ENCODE results near the gene ERICH2. TPM values are rescaled to one million over a fixed set of nuclear protein-coding genes. Genes with fewer than 3 reads are reported as not detected.

ERICH2 gene
- total RNA-seq, 1 experiment from 2014 or later, result 2.4 TPM

DNA sequence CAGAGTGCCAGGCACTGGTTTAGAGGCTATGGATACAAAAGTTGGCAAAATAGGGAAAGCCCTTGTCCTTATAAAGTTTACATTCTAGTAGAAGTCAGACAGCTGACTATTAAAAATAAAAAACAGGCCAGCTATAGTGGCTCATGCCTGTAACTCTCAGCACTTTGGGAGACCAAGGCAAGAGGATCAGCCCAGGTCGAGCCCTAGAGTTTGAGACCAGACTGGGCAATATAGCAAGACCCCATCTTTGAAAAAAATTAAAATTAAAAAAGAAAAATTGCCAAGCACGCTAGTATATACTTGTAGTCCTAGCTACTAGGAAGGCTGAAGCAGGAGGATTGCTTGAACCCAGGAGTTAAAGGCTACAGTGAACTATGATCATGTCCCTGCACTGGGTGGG lies 12.5 kb downstream of the ERICH2 start:
- H4K20me1 ChIP-seq (ENCODE audit: insufficient read depth), result no peaks in the 10 kb centered on the region
- no peak for DNase-seq (ENCODE audit: low read depth, low spot score)
- ATAC-seq, result no peak
- no TSS peak for BruUV-seq (replicated peaks)
- H3K4me2 ChIP-seq (ENCODE audit: low read length), result no peak overlapping the region
- TF ChIP-seq SIN3A (IDR thresholded peaks at IDR 0.05; ENCODE audit: low read depth) (no peak), ELF1 (IDR thresholded peaks at IDR 0.05; ENCODE audit: borderline replicate concordance, low read depth) (no peak), EZH2 (IDR thresholded peaks at IDR 0.05) (no peak), YY1 (IDR thresholded peaks at IDR 0.05; ENCODE audit: extremely low read depth, insufficient replicate concordance, low read depth, low read length) (no peak), EZH2phosphoT487 (IDR thresholded peaks at IDR 0.05; ENCODE audit: borderline replicate concordance) (no peak), EGR1 (IDR thresholded peaks at IDR 0.05; ENCODE audit: low read depth) (no peak), ZFX (IDR thresholded peaks at IDR 0.05) (no peak), CBX3 (IDR thresholded peaks at IDR 0.05; ENCODE audit: low read depth) (no peak), ZNF274 (IDR thresholded peaks at IDR 0.05; ENCODE audit: low read depth, low read length) (no peak), FOSL1 (IDR thresholded peaks at IDR 0.05; ENCODE audit: low read depth) (no peak), TCF7L2 (IDR thresholded peaks at IDR 0.05; ENCODE audit: borderline replicate concordance, extremely low read depth, insufficient read depth, insufficient read length) (no peak), SP1 (IDR thresholded peaks at IDR 0.05; ENCODE audit: low read depth) (no peak)
- TF ChIP-seq, protein P1, sequence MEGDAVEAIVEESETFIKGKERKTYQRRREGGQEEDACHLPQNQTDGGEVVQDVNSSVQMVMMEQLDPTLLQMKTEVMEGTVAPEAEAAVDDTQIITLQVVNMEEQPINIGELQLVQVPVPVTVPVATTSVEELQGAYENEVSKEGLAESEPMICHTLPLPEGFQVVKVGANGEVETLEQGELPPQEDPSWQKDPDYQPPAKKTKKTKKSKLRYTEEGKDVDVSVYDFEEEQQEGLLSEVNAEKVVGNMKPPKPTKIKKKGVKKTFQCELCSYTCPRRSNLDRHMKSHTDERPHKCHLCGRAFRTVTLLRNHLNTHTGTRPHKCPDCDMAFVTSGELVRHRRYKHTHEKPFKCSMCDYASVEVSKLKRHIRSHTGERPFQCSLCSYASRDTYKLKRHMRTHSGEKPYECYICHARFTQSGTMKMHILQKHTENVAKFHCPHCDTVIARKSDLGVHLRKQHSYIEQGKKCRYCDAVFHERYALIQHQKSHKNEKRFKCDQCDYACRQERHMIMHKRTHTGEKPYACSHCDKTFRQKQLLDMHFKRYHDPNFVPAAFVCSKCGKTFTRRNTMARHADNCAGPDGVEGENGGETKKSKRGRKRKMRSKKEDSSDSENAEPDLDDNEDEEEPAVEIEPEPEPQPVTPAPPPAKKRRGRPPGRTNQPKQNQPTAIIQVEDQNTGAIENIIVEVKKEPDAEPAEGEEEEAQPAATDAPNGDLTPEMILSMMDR (IDR thresholded peaks at IDR 0.05 in 2 of 3, conservative IDR thresholded peaks at IDR 0.05 in 1 of 3; ENCODE audit: borderline replicate concordance in 1 of 3, insufficient read depth in 1 of 3, low read depth in 2 of 3, low read length in 2 of 3), result no peak
- TF ChIP-seq, protein P2, sequence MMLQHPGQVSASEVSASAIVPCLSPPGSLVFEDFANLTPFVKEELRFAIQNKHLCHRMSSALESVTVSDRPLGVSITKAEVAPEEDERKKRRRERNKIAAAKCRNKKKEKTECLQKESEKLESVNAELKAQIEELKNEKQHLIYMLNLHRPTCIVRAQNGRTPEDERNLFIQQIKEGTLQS (IDR thresholded peaks at IDR 0.05), result no peak
- TF ChIP-seq, protein P3, sequence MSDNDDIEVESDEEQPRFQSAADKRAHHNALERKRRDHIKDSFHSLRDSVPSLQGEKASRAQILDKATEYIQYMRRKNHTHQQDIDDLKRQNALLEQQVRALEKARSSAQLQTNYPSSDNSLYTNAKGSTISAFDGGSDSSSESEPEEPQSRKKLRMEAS (IDR thresholded peaks at IDR 0.05), result no peak
- H2AFZ ChIP-seq (ENCODE audit: low read depth, low read length, poor library complexity, severe bottlenecking), result no peak overlapping the region
- no peak overlapping the region for H3K9ac ChIP-seq (ENCODE audit: low read length)
- H3K27me3 ChIP-seq (ENCODE audit: insufficient read depth, low read length), result no peaks in the 10 kb centered on the region
- POLR2A ChIA-PET, result interaction anchor here (1.8 kb wide), 1 partner anchor 11 kb away, joined by 4 read pairs; no protein-coding TSS in a partner anchor
- H3K4me1 ChIP-seq (ENCODE audit: control insufficient read depth in 1 of 2, insufficient read depth in 2 of 2, low read length in 2 of 2), result no peaks in the 10 kb centered on the region
- H3K79me2 ChIP-seq (ENCODE audit: insufficient read depth, low read length), result no peaks in the 10 kb centered on the region
- no peak overlapping the region for H3K4me3 ChIP-seq (replicated peaks in 1 of 2; ENCODE audit: low read depth in 1 of 2, low read length in 2 of 2)
- CTCF ChIA-PET, result no interaction called here
- no peaks in the 10 kb centered on the region for H3K9me2 ChIP-seq (ENCODE audit: insufficient read depth)
- intact Hi-C loops (cut with micrococcal nuclease), result no loop called here
- no peak overlapping the region for H3K27ac ChIP-seq (ENCODE audit: low read depth, low read length)
- RAD21 ChIA-PET (ENCODE audit: low non-redundant PET in 1 of 2, low total read pairs in 2 of 2, uncharacterized antibody in 2 of 2, unreplicated experiment in 2 of 2), result no interaction called here
- no peaks in the 10 kb centered on the region for H3K9me3 ChIP-seq (ENCODE audit: control insufficient read depth in 1 of 2, insufficient read depth in 1 of 2, low read depth in 1 of 2, low read length in 2 of 2)
- H3K36me3 ChIP-seq (ENCODE audit: control insufficient read depth in 1 of 2, insufficient read depth in 2 of 2, low read length in 2 of 2), result no peaks in the 10 kb centered on the region
